ENCODE results near the gene LRRC51. TPM values are rescaled to one million over a fixed set of nuclear protein-coding genes. Genes with fewer than 3 reads are reported as not detected.

LRRC51 gene
- total RNA-seq, 2 experiments from 2014 or later = 0.87 to 1.1 TPM

GRCh38 chr11:72037554-72038311 is 42.9 kb upstream of the LRRC51 start:
- Mint-ChIP-seq H3K9me3 (no peaks in the 10 kb centered on the region), H3K4me1 (ENCODE audit: low read depth) (peaks cover 46% of the 10 kb centered on the region), H3K27ac (no peak overlapping the region), H3K36me3 (ENCODE audit: low read depth) (peaks cover 39% of the 10 kb centered on the region), H3K4me3 (peak overlapping the region; percentile 22), H3K27me3 (no peaks in the 10 kb centered on the region)
- H3K27ac ChIP-seq (ENCODE audit: low read depth in 1 of 2, low read length in 2 of 2) = peak overlapping the region in 1 of 2 donors; percentile 91
- peak overlapping the region; percentile 75 for H3K4me3 ChIP-seq (ENCODE audit: low read length)
- ATAC-seq (ENCODE audit: poor library complexity) = no peak
- DNase-seq = no peak
- peaks cover 76% of the 10 kb centered on the region for H3K4me1 ChIP-seq (ENCODE audit: insufficient read depth, low read length)
- TF ChIP-seq CTCF (IDR thresholded peaks at IDR 0.05) = no peak
- no peaks in the 10 kb centered on the region for H3K9me3 ChIP-seq (ENCODE audit: control insufficient read depth in 1 of 2, insufficient read depth in 1 of 2, low read length in 2 of 2)
- intact Hi-C loops (cut with DNase I, micrococcal nuclease) = no loop called here
- POLR2A ChIA-PET = interaction anchor here (1.0 to 5.4 kb wide), 3 partner anchors 12 to 74 kb away, joined by 3 to 52 read pairs (median 44); partner anchors contain the start of gene ANAPC15
- H3K36me3 ChIP-seq (ENCODE audit: insufficient read depth, low read length) = peaks cover 38% of the 10 kb centered on the region
- H3K27me3 ChIP-seq (ENCODE audit: control insufficient read depth in 1 of 2, insufficient read depth in 2 of 2, low read length in 2 of 2) = no peaks in the 10 kb centered on the region
- CTCF ChIA-PET = interaction anchor here (1.4 to 4.5 kb wide), 3 partner anchors 12 to 107 kb away, joined by 3 to 56 read pairs (median 24); no protein-coding TSS in a partner anchor

- Histone ChIP-seq H3K27ac (ENCODE audit: low read depth in 1 of 2, low read length in 2 of 2) (peak overlapping the region; percentile 91 to 95), H3K27me3 (ENCODE audit: control insufficient read depth in 1 of 2, insufficient read depth in 2 of 2, low read length in 2 of 2) (no peaks in the 10 kb centered on the region), H3K4me3 (ENCODE audit: low read length) (peak overlapping the region; percentile 75), H3K9me3 (ENCODE audit: control insufficient read depth in 1 of 2, insufficient read depth in 1 of 2, low read length in 2 of 2) (no peaks in the 10 kb centered on the region), H3K36me3 (ENCODE audit: insufficient read depth, low read length) (peaks cover 30% of the 10 kb centered on the region), H3K4me1 (ENCODE audit: insufficient read depth, low read length) (peaks cover 78% of the 10 kb centered on the region)
- ChIA-PET POLR2A (interaction anchor here (1.0 to 5.4 kb wide), 8 partner anchors 12 to 110 kb away, joined by 3 to 52 read pairs (median 25); partner anchors contain the start of genes ANAPC15, NUMA1, RNF121 and XNDC1N), CTCF (interaction anchor here (4.0 to 4.5 kb wide), 2 partner anchors 13 to 52 kb away, joined by 24 to 56 read pairs; no protein-coding TSS in a partner anchor)
- TF ChIP-seq CTCF (IDR thresholded peaks at IDR 0.05) = no peak
- Mint-ChIP-seq H3K4me1 (ENCODE audit: low read depth) (peaks cover 45% of the 10 kb centered on the region), H3K9me3 (no peaks in the 10 kb centered on the region), H3K4me3 (no peak overlapping the region), H3K27ac (no peak overlapping the region), H3K27me3 (no peaks in the 10 kb centered on the region), H3K36me3 (ENCODE audit: low read depth) (peaks cover 31% of the 10 kb centered on the region)
- intact Hi-C loops (cut with DNase I, micrococcal nuclease) = no loop called here
- no peak for ATAC-seq (ENCODE audit: poor library complexity)
- no peak for DNase-seq
These were observed 42.2 kb upstream of the LRRC51 start for GRCh38 chr11:72038491-72038890.

- TF ChIP-seq CTCF (IDR thresholded peaks at IDR 0.05) = no peak
- peak in 2 of 14 experiments; percentile 3 to 23 for DNase-seq
- H3K4me1 Mint-ChIP-seq (ENCODE audit: low read depth) = peaks cover 46% of the 10 kb centered on the region
These were observed 41.4 kb upstream of the LRRC51 start for GRCh38 chr11:72039031-72039855.

More at GRCh38 chr11:72039031-72039855, 41.4 kb upstream of the LRRC51 start:
- CTCF ChIA-PET = interaction anchor here (1.6 to 4.5 kb wide), 3 partner anchors 13 to 52 kb away, joined by 5 to 56 read pairs (median 24); no protein-coding TSS in a partner anchor
- no peaks in the 10 kb centered on the region for H3K9me3 ChIP-seq (ENCODE audit: control insufficient read depth in 1 of 2, insufficient read depth in 1 of 2, low read length in 2 of 2)
- peaks cover 76% of the 10 kb centered on the region for H3K4me1 ChIP-seq (ENCODE audit: insufficient read depth, low read length)
- H3K36me3 Mint-ChIP-seq (ENCODE audit: low read depth) = peaks cover 24% of the 10 kb centered on the region
- H3K27me3 Mint-ChIP-seq = no peaks in the 10 kb centered on the region
- intact Hi-C loops (cut with DNase I, micrococcal nuclease) = no loop called here
- no peak overlapping the region for H3K27ac Mint-ChIP-seq
- H3K27me3 ChIP-seq (ENCODE audit: control insufficient read depth in 1 of 2, insufficient read depth in 2 of 2, low read length in 2 of 2) = no peaks in the 10 kb centered on the region
- peak overlapping the region; percentile 91 to 95 for H3K27ac ChIP-seq (ENCODE audit: low read depth in 1 of 2, low read length in 2 of 2)
- POLR2A ChIA-PET = interaction anchor here (1.2 to 5.4 kb wide), 20 partner anchors 10 to 395 kb away, joined by 4 to 52 read pairs (median 12); partner anchors contain the start of genes ANAPC15, CLPB, IL18BP and LAMTOR1
- peaks cover 23% of the 10 kb centered on the region for H3K36me3 ChIP-seq (ENCODE audit: insufficient read depth, low read length)
- peak overlapping the region; percentile 75 for H3K4me3 ChIP-seq (ENCODE audit: low read length)
- H3K4me3 Mint-ChIP-seq = no peak overlapping the region
- H3K9me3 Mint-ChIP-seq = no peaks in the 10 kb centered on the region
- no peak for ATAC-seq (ENCODE audit: poor library complexity)

Data from CD4-positive, alpha-beta T cell (primary cell).